GM18909 (cell line): Measurements from ENCODE around the gene SNRPD2.
"Not testable (repeated sequence)": the region's sequence is repeated elsewhere in the genome, so short reads cannot be mapped to it uniquely, and the experiment has no call there.

ENCODE experiments used
- ATAC-seq: cut with Tn5 transposase; IDR thresholded peaks from one replicate; pipeline ENCODE4 v1.9.1; 2021; ENCODE audit warnings: mild to moderate bottlenecking; ENCODE audit not compliant: unreplicated experiment, poor library complexity

SNRPD2 gene

DNA sequence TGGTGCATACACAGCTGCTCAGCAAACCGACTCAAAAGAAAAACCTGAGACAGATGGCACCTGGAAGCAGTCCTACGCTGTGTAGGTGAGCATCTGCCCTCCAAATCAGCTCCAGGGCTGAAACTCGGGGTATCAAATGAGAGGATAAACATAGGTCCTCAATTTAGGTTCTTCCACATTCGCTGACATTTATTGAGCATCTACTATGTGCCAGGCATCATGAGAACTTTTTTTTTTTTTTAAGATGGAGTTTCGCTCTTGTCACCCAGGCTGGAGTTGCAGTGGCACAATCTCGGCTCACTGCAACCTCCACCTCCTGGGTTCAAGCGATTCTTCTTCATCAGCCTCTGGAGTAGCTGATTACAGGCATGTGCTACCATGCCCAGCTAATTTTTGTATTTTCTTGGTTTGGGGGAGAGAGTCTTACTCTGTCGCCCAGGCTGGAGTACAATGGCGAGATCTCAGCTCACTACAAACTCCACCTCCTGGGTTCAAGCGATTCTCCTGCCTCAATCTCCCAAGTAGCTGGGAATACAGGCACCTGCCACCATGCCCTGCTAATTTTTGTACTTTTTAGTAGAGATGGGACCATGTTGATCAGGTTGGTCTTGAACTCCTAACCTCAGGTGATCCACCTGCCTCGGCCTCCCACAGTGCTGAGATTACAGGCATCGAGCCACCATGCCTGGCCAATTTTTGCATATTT, 14.1 kb upstream of the SNRPD2 start:
- ATAC-seq = no peak

DNA sequence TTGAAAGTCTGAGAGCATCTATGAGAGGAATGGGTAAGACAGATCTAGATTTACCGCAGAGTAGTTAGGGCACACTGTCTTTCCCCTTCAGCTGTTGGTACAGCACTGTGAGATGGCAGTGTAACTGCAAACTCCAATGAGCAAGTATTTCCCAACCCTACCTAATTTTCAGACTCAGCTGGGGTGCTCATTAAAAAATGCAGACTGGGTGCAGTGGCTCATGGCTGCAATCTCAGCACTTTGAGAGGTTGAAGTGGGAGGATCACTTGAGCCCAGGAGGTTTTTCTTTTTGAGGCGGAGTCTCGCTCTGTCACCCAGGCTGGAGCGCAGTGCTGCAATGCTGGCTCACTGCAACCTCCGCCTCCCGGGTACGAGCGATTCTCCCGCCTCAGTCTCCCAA, 13.4 kb upstream of the SNRPD2 start:
- no peak for ATAC-seq

DNA sequence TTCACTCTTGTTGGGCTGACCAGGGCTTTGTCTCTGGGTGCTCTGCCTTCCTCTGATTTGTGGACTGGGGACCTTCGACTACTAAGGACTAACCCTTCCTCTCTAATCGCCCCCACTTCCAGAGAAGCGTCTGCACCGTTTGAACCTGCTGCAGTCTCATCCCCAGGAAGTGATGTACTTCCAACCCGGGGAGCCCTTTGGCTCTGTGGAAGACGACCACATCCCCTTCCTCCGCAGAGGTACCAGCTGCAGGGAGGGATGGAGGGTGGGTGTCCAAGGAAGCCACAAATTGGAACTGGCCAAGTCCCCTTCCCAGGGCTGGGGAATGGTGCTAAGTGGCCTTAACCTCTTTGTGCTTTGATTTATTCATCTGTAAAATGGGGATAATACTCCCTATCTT, 9.9 kb upstream of the SNRPD2 start:
- ATAC-seq = no peak

DNA sequence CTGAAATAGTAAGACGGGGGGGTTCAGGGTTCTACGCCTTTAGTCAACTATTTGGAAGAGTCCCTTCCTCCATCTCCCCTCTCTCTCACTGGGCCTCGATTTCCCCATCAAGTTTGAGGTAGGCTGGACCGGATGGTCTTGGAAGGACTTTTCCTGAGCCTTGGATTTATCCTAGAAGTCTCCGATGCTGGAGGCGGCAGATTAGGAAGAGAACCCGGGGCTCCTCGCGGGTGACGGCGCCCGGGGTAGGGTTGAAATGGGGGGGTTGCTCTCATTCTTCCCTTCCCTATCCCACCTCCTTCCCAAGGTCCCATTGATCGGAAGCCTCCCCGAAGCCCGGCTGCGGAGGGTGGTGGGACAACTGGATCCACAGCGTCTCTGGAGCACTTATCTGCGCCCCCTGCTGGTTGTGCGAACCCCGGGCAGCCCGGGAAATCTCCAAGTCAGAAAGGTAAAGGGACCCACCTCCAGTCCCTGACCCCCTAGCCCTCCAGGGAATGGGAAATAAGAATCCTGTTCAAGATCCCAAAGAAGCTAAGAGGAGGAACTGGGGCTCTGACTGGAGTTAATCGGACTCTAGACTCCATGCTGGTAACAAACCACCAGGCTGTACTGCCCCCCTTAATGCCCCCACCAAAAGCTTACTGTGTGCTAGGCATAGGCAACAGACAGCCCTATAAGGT, 1.5 kb upstream of the SNRPD2 start:
- no peak for ATAC-seq

DNA sequence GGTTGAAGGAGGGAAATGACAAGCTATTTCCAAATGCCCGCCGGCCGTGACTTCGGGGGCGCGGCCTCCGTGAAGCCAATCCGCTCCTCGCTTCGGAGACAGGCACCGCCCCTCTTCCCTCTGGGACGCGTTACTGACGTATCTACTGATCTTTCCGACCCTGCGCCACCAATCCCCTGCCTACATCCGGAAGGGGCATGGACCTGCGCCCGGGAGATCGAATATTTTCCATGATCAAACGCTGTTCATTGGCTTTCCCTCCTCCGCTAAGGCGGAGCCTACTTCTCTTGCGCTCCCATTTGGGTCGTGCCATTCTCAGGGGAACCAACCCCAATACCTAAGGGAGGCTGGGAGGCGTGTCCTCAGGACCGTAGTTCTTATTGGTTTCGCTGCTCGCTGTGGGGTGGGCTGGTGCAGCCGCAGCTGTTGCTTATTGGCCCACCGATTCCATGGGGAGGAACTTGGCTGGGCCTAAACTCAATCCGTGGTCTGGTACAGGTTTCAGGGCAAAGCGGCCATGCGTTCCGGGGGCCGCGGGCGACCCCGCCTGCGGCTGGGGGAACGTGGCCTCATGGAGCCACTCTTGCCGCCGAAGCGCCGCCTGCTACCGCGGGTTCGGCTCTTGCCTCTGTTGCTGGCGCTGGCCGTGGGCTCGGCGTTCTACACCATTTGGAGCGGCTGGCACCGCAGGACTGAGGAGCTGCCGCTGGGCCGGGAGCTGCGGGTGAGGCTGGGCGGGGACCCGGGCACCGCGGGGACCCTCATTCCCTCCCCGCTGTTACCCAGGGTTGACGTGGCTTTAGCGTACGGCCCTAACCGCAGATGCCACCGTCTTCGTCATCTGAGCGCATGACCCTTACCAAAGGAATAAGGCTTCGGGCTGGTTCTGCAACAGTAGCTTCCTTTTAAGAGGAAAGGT, 693 bp upstream of the SNRPD2 start, which contains the start of gene QPCTL:
Gene QPCTL (plus strand): TSS at position 480 of the 919 bp plus-strand sequence. CDS start 38 bp downstream, at position 518.
- peak; percentile 87 for ATAC-seq

DNA sequence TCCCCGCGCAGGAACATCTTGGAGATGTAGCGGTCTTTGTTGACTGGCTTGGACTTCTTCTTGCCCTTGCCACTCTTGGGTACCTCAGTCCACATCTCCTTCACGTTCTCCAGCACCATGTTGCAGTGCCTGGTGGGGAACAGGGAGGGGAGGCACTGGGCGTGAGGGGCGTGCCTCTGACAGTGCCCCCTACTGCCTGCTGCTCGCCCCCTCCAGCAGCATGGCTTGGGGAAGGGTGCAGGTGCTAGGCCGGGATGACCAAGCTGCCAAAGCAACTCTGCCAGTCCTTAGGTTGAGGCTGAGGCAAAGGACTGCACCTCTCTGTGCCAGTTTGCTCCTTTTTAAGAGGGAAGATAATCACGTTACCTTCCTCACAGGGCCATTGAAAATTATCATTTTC, 4.2 kb downstream of the SNRPD2 start:
- no peak for ATAC-seq

DNA sequence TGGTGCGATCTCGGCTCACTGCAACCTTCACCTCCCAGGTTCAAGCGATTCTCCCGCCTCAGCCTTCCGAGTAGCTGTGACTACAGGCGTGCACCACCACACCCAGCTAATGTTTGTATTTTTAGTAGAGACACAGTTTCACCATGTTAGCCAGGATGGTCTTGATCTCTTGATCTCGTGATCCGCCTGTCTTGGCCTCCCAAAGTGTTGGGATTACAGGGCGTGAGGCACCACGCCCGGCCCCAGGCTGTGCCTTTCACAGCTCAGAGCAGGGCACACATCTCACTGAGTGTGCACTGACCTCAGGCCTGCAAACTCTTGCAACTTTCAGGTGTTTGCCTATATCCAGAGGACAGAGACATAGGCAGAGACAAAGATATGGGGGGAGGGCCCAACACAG, 6.7 kb downstream of the SNRPD2 start:
- ATAC-seq = not testable (repeated sequence)

DNA sequence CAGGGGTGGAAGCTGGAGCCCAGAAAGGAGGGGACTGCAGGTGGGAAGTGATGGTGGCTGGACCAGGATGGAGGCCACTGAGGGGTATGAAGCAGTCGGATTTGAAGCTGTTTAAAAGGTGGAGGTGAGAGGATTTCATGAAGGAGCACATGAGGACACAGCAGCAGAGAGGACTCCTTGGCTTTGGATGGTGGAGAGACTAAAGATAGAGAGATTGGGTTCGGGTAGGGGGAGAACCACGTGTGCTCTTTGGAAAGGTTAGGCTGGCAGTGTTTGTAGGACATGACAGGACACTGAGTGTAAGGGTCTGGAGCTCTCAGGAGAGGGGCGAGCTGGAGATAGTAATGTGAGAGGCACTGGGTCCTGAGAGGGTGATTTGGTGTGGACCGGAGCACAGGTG, 8.8 kb downstream of the SNRPD2 start:
- ATAC-seq = no peak

DNA sequence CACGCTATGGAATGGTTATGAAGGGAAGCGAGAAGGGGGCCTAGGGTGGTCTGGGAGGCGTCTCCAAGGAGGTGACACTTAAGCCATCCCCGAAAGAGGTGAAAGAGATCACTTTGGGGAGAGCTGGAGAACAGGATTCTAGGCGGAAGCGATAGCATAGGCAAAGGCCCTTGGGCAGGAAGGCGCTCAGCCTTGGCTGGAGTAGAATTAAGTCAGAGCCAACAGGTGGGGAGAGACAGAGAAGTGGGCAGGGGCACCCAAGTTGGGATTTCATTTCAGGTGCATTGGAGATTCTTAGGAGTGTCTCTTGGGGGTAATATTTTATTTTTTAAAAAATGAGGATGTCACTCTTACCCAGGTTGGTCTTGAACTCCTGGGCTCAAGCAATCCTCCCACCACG, 9.6 kb downstream of the SNRPD2 start:
- no peak for ATAC-seq

DNA sequence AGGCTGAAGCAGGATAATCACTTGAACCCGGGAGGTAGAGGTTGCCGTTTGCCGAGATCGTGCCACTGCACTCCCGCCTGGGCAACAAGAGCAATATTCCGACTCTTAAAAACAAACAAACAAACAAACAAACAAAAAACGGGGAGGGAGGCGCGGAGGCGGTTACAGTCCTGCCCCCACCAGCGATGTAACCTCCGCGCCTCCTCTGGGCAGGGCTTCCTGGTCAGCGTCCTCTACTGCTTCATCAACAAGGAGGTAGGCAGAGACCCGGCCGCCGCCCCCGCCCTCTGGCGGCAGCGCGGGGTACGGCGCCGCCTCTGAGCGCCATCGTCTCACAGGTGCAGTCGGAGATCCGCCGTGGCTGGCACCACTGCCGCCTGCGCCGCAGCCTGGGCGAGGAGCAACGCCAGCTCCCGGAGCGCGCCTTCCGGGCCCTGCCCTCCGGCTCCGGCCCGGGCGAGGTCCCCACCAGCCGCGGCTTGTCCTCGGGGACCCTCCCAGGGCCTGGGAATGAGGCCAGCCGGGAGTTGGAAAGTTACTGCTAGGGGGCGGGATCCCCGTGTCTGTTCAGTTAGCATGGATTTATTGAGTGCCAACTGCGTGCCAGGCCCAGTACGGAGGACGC, 10.2 kb downstream of the SNRPD2 start:
- peak; percentile 72 for ATAC-seq

DNA sequence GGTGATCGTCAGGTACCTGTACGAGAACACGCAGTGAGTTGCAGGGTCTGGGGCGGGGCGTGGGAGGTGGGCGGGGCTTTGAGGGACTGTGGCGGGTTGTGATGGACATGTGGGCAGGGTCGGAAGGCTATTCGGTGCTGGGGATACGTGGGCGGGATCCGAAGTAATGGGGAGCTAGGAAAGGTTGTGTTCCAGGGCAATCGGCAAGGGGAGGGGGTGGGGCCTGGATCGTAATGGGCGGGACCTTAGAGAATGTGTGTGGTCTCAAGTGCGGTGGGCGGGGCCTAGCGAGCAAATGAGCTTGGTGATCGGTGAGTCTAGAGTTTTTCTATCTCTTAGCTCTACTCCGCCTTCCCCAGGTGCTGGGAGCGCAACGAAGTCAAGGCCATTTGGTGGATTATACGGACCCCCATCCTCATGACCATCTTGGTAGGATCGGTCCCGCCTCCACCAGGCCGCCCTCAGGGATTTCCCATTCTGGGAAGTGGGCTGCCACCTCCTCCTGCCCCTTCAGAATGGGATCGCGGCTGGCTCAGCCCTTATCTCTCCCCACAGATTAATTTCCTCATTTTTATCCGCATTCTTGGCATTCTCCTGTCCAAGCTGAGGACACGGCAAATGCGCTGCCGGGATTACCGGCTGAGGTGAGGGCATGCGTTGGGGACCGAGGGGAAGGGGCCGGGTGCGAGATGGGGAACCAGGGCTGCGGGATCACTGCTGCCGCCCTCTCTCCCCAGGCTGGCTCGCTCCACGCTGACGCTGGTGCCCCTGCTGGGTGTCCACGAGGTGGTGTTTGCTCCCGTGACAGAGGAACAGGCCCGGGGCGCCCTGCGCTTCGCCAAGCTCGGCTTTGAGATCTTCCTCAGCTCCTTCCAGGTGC, 14.2 kb downstream of the SNRPD2 start:
- ATAC-seq = peak; percentile 47

DNA sequence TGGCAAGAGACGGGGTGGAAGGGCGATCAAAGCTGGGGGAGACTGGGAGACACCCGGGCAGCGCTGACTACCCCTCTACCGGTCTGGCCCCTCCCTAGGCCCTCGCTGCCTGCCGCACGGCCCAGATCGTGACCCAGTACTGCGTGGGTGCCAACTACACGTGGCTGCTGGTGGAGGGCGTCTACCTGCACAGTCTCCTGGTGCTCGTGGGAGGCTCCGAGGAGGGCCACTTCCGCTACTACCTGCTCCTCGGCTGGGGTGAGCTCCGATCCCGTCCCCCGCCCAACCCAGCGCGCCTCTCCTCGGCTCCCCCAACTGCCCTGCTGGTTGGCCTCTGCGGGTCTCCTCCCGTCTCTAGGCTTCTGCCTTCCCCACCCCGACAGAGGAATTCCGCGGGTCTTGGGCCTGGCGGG, 14.9 kb downstream of the SNRPD2 start:
- peak; percentile 31 for ATAC-seq

DNA sequence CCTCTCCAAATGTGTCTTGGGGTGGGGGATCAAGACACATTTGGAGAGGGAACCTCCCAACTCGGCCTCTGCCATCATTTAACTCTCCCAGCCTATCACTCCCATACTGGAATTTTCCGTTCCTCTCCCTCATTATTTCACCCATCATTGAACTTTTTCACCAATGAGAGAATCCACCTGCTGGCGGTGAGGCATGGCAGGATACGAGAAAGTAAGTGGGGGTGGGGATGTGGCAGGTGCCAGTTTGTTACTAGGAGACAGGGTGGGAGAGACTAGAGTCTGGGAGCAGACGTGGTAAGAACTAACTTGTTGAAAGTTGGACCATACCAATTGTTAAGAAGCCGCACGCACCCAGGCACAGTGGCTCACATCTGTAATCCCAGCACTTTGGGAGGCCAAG, 16.8 kb downstream of the SNRPD2 start:
- no peak for ATAC-seq

DNA sequence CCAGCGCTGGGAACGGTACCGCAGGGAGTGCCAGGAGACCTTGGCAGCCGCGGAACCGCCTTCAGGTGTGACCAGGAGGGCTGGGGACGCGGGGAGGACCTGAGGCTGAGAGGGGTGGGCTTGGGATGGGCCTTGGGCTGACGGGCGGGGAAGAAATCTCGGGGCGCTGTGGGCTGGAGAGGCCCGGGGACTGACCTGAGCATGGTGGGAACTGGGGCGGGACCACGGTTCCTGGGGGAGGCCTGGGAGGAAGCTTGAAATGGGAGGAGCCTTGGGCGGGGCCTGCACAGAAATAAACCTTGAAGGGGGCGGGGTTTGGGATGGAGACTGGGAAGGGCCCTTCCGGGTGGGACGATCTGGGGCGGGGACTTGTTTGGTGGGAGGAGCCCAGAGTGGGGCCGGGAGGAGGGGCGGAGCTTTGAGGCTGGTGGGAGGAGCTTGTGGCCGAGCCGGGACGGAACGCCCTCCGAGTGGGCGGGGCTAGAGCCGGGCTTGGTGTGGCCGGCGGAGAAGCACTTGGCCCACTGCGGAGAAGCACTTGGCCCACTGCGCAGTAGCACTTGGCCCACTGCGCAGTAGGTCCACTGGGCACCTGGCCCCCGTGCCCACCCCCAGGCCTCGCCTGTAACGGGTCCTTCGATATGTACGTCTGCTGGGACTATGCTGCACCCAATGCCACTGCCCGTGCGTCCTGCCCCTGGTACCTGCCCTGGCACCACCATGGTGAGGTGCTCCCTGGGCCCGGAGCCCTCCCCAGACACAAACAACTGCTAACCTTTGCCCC, 20.9 kb downstream of the SNRPD2 start:
- ATAC-seq = peak; percentile 44

DNA sequence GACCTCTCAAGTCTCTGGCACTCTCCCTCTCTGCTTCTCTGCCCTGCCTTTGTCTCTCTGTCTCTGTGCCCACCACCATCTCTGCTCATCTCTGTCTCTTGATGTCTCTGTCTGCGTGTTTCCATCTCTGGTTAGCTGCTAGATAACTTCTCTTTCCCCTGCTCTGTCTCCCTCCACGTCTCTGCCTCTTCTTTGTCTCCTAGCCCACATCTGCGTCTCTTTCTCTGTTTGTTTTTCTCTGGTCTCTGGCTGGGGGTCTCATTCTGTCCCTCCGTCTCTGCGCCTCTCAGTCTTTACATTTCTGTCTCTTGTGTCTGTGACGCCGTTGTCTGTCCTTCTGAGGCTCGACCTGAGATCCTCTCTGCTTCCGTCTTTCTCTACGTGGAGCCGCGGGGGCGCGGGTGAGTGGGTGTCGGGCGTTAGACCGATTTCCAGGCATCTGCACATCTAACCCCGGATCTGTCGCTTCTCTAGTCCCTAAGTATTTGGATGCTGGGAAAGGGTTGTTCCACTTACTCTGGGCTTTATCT, 23.3 kb downstream of the SNRPD2 start:
- peak; percentile 4 for ATAC-seq

DNA sequence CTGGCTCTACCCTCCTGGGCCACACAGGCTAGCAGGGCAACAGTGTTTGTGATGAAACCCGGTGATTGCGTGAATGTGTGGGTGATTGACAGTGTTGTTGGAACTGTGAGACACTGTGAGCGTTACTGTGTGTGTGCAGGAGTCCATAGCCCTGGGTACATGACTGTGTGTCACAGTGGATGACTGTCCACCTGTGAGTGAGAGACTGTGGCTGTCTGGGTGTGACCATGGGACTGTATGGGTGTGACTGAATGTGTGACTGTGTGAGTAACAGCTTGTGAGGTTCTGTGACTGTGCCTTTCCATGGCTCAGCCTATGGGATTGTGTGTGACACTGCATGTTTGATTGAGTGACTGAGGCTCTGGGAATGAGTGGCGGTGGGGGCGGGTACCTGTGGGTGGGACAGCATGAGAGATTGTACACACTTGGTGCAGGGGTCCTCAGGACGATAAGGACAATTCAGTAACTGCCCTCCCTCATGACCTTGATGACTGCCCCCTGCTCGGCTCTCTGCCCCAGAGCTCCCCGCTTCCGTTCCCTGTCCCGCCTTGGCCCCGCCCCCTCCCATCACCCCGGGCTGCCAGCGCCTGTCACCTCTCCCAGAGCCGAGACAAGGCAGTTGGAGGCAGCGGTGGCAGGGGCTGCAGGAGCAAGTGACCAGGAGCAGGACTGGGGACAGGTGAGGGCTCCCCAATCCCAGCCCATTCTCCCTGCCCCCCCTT, 24.0 kb downstream of the SNRPD2 start, which contains the start of gene GIPR:
Gene GIPR (plus strand): TSS at position 602 of the 722 bp plus-strand sequence. CDS start 1,300 bp downstream, outside the sequence.
- no peak for ATAC-seq

DNA sequence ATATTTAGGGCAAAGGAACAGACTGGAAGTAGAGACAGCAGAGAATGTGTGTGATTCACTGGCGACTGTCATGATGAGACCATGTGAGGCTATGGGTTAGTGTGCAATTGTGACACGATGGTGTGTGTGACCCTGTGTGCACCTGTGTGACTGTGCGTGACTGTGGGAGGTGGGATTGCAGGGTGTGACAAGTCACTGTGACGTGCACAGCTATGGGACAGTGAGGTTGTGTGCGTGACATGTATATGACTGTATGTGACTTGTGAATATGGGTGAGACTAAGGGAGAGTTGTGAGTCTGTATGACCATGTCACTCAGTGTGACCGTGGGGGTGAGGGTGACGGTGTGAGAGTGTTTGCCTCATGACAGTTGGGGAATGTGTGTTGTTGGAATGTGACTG, 27.2 kb downstream of the SNRPD2 start:
- ATAC-seq = no peak

DNA sequence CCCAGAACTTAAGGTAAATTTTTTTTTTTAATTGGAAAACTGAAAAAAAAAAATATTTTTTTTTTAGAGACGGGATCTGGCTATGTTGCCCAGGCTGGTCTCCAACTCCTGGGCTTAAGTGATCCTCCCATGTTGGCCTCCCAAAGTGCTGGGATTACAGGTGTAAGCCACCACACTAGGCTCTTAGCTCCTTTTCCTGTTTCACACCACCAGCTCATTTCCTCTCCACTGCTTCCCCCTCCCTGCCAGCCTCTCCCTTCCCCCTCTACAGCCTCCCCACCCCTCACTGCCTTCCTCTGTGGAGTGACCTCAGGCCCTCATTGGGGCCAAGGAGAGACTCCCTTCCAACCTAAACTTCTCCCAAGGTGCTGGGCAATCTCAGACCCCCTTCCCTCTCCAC, 28.0 kb downstream of the SNRPD2 start:
- no peak for ATAC-seq
